ENCODE measurements around the gene UBE2L6.

The UBE2L6 gene

GRCh38 chr11:57530596-57531507 lies 36.6 kb downstream of the UBE2L6 start, which contains the start of gene TIMM10:
Gene TIMM10, minus strand, starts transcription at chr11:57530754. Its CDS starts 565 bp downstream, at chr11:57530189.
- peak; percentile 95 for DNase-seq (ENCODE audit: low spot score)
- FAIRE-seq, result no peak

- FAIRE-seq, result no peak
These were observed 37.3 kb downstream of the UBE2L6 start for GRCh38 chr11:57530215-57530595.

GRCh38 chr11:57529012-57529411 lies 38.5 kb downstream of the UBE2L6 start:
- FAIRE-seq (no peak), DNase-seq (ENCODE audit: low spot score) (no peak)

More at GRCh38 chr11:57530215-57530595, 37.3 kb downstream of the UBE2L6 start:
- no peak for DNase-seq (ENCODE audit: low spot score)

GRCh38 chr11:57527056-57527631 lies 40.3 kb downstream of the UBE2L6 start:
- FAIRE-seq (no peak), DNase-seq (ENCODE audit: low spot score) (peak; percentile 46)

- DNase-seq (ENCODE audit: low spot score) (no peak), FAIRE-seq (no peak)
These were observed 44.1 kb downstream of the UBE2L6 start for GRCh38 chr11:57523419-57523818.

- DNase-seq (ENCODE audit: low spot score) (no peak), FAIRE-seq (no peak)
These were observed 46.4 kb downstream of the UBE2L6 start for GRCh38 chr11:57521116-57521515.

GRCh38 chr11:57516061-57516443 lies 51.4 kb downstream of the UBE2L6 start:
- DNase-seq (ENCODE audit: low spot score) (no peak), FAIRE-seq (no peak)

- DNase-seq (ENCODE audit: low spot score), result peak; percentile 77
- FAIRE-seq, result no peak
These were observed 52.0 kb downstream of the UBE2L6 start, which contains the start of gene SLC43A1 for GRCh38 chr11:57515332-57516060. Gene SLC43A1, minus strand, starts transcription at chr11:57515702. Its CDS starts 1,591 bp downstream, at chr11:57514111.

GRCh38 chr11:57514538-57515331 lies 52.7 kb downstream of the UBE2L6 start:
- DNase-seq (ENCODE audit: low spot score) (peak; percentile 69), FAIRE-seq (no peak)

GRCh38 chr11:57513911-57514537 lies 53.4 kb downstream of the UBE2L6 start:
- FAIRE-seq, result no peak

GRCh38 chr11:57513452-57513795 lies 54.0 kb downstream of the UBE2L6 start:
- FAIRE-seq, result no peak
- no peak for DNase-seq (ENCODE audit: low spot score)

More at GRCh38 chr11:57513911-57514537, 53.4 kb downstream of the UBE2L6 start:
- no peak for DNase-seq (ENCODE audit: low spot score)

- no peak for FAIRE-seq
- no peak for DNase-seq (ENCODE audit: low spot score)
These were observed 54.6 kb downstream of the UBE2L6 start for GRCh38 chr11:57512646-57513451.

GRCh38 chr11:57511741-57512430 lies 55.6 kb downstream of the UBE2L6 start:
- FAIRE-seq (no peak), DNase-seq (ENCODE audit: low spot score) (no peak)

GRCh38 chr11:57508341-57509170 lies 58.9 kb downstream of the UBE2L6 start:
- no peak for FAIRE-seq
- DNase-seq (ENCODE audit: low spot score), result no peak

- no peak for DNase-seq (ENCODE audit: low spot score)
- FAIRE-seq, result no peak
These were observed 61.0 kb downstream of the UBE2L6 start for GRCh38 chr11:57506522-57506921.

- FAIRE-seq, result no peak
- DNase-seq (ENCODE audit: low spot score), result no peak
These were observed 63.0 kb downstream of the UBE2L6 start for GRCh38 chr11:57504511-57504910.

GRCh38 chr11:57502870-57503269 lies 64.6 kb downstream of the UBE2L6 start:
- DNase-seq (ENCODE audit: low spot score) (no peak), FAIRE-seq (no peak)

- DNase-seq (ENCODE audit: low spot score) (no peak), FAIRE-seq (no peak)
These were observed 65.1 kb downstream of the UBE2L6 start for GRCh38 chr11:57502376-57502775.

Data from urothelium cell line (cell line).